ENCODE data around the gene PTGFRN.

PTGFRN gene

DNA sequence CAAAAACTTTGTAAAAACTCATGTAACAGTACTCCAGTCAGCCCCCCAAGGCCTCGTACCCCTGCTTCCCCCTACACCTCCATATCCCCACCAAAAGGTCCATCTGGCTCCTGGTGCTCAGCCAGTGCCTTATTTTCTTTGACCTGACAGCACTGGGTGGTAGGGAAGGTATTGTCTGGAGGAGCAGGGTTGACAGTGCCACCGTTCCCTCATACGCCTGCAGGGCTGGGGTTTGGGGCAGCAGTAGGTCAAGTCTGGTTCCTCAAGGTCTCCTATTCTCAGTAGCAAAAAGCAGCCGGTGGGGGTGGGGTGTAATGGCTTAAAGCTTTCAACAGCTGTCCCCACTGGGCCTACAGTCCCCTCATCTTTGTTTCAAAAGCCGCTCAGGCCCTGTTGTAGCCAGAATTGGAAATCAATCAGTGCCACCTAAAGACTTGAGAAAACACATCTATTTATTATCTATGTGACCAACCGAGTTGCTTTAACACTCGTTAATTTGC, 125.1 kb downstream of the PTGFRN start:
- no peak for DNase-seq (ENCODE audit: low read depth)

GRCh38 chr1:117036018-117036461, 126.3 kb downstream of the PTGFRN start:
- no peak for DNase-seq (ENCODE audit: low read depth)

GRCh38 chr1:117037802-117038201, 128.1 kb downstream of the PTGFRN start:
- DNase-seq (ENCODE audit: low read depth), result no peak

- no peak for DNase-seq (ENCODE audit: low read depth)
Measured at GRCh38 chr1:117038236-117038635, 128.5 kb downstream of the PTGFRN start.
